ENCODE measurements around the gene GLMN.

The GLMN gene

GRCh38 chr1:92315766-92316599, 17.2 kb upstream of the GLMN start:
- no peaks in the 10 kb centered on the region for H3K79me2 ChIP-seq (ENCODE audit: control insufficient read depth, low read length)
- H3F3A ChIP-seq (ENCODE audit: control insufficient read depth, insufficient read depth) = no peaks in the 10 kb centered on the region
- H4K20me1 ChIP-seq (ENCODE audit: control insufficient read depth, insufficient read depth, low read depth, low read length) = no peaks in the 10 kb centered on the region
- no peaks in the 10 kb centered on the region for H3K27me3 ChIP-seq (ENCODE audit: control insufficient read depth, low read length)
- peaks cover 4% of the 10 kb centered on the region; the same call in 1 of the 2 replicates for H3K36me3 ChIP-seq (ENCODE audit: control insufficient read depth, low read length)
- H3K27ac ChIP-seq (ENCODE audit: low read depth, low read length) = no peak overlapping the region
- H3K9me2 ChIP-seq (replicated peaks; ENCODE audit: control insufficient read depth, low read length) = no peaks in the 10 kb centered on the region
- no peaks in the 10 kb centered on the region for H3K9me3 ChIP-seq (ENCODE audit: control insufficient read depth, insufficient read depth, low read length)
- TF ChIP-seq CTCF (IDR thresholded peaks at IDR 0.05; ENCODE audit: low read depth, low read length, poor library complexity, severe bottlenecking) = no peak
- no peak for TF ChIP-seq EZH2phosphoT487 (IDR thresholded peaks at IDR 0.05; ENCODE audit: borderline replicate concordance, low read length)
- no peaks in the 10 kb centered on the region for H3K4me1 ChIP-seq (ENCODE audit: control insufficient read depth, low read length)
- no peak overlapping the region for H3K4me3 ChIP-seq (ENCODE audit: low read length)
- no peak overlapping the region for H3K4me2 ChIP-seq (ENCODE audit: low read length)

- Histone ChIP-seq H3K4me3 (ENCODE audit: low read length) (no peak overlapping the region), H3K36me3 (ENCODE audit: control insufficient read depth, low read length) (peaks cover 8% of the 10 kb centered on the region; the same call in 1 of the 2 replicates), H3K9me3 (ENCODE audit: control insufficient read depth, insufficient read depth, low read length) (no peaks in the 10 kb centered on the region), H3K27me3 (ENCODE audit: control insufficient read depth, low read length) (no peaks in the 10 kb centered on the region), H3K79me2 (ENCODE audit: control insufficient read depth, low read length) (no peaks in the 10 kb centered on the region), H4K20me1 (ENCODE audit: control insufficient read depth, insufficient read depth, low read depth, low read length) (no peaks in the 10 kb centered on the region), H3K4me1 (ENCODE audit: control insufficient read depth, low read length) (no peaks in the 10 kb centered on the region), H3K4me2 (ENCODE audit: low read length) (no peak overlapping the region), H3F3A (ENCODE audit: control insufficient read depth, insufficient read depth) (no peaks in the 10 kb centered on the region), H3K27ac (ENCODE audit: low read depth, low read length) (no peak overlapping the region), H3K9me2 (replicated peaks; ENCODE audit: control insufficient read depth, low read length) (no peaks in the 10 kb centered on the region)
- no peak for TF ChIP-seq CTCF (IDR thresholded peaks at IDR 0.05; ENCODE audit: low read depth, low read length, poor library complexity, severe bottlenecking)
- no peak for TF ChIP-seq EZH2phosphoT487 (IDR thresholded peaks at IDR 0.05; ENCODE audit: borderline replicate concordance, low read length)
These were observed 15.2 kb upstream of the GLMN start for GRCh38 chr1:92314024-92314423.

- TF ChIP-seq CTCF (IDR thresholded peaks at IDR 0.05; ENCODE audit: low read depth, low read length, poor library complexity, severe bottlenecking) (peak; percentile 60), EZH2phosphoT487 (IDR thresholded peaks at IDR 0.05; ENCODE audit: borderline replicate concordance, low read length) (no peak)
- H3K36me3 ChIP-seq (ENCODE audit: control insufficient read depth, low read length) = peaks cover 28% of the 10 kb centered on the region
- H4K20me1 ChIP-seq (ENCODE audit: control insufficient read depth, insufficient read depth, low read depth, low read length) = no peaks in the 10 kb centered on the region
- H3K4me1 ChIP-seq (ENCODE audit: control insufficient read depth, low read length) = no peaks in the 10 kb centered on the region
- H3K27ac ChIP-seq (ENCODE audit: low read depth, low read length) = no peak overlapping the region
- H3K9me2 ChIP-seq (replicated peaks; ENCODE audit: control insufficient read depth, low read length) = no peaks in the 10 kb centered on the region
- H3K9me3 ChIP-seq (ENCODE audit: control insufficient read depth, insufficient read depth, low read length) = no peaks in the 10 kb centered on the region
- no peaks in the 10 kb centered on the region for H3F3A ChIP-seq (ENCODE audit: control insufficient read depth, insufficient read depth)
- H3K27me3 ChIP-seq (ENCODE audit: control insufficient read depth, low read length) = no peaks in the 10 kb centered on the region
- H3K4me3 ChIP-seq (ENCODE audit: low read length) = no peak overlapping the region
- H3K4me2 ChIP-seq (ENCODE audit: low read length) = no peak overlapping the region
- no peaks in the 10 kb centered on the region for H3K79me2 ChIP-seq (ENCODE audit: control insufficient read depth, low read length)
These were observed 11.4 kb upstream of the GLMN start for GRCh38 chr1:92310185-92310597.

Data from DOHH2 (cell line).